ENCODE measurements around the gene AHDC1. TPM values are rescaled to one million over a fixed set of nuclear protein-coding genes. Genes with fewer than 3 reads are reported as not detected.
A peak's percentile ranks its signal among the peaks of the same experiment; 100 is the strongest.

The AHDC1 gene
- total RNA-seq, 1 donor from 2014 or later, result 7.0 TPM

DNA sequence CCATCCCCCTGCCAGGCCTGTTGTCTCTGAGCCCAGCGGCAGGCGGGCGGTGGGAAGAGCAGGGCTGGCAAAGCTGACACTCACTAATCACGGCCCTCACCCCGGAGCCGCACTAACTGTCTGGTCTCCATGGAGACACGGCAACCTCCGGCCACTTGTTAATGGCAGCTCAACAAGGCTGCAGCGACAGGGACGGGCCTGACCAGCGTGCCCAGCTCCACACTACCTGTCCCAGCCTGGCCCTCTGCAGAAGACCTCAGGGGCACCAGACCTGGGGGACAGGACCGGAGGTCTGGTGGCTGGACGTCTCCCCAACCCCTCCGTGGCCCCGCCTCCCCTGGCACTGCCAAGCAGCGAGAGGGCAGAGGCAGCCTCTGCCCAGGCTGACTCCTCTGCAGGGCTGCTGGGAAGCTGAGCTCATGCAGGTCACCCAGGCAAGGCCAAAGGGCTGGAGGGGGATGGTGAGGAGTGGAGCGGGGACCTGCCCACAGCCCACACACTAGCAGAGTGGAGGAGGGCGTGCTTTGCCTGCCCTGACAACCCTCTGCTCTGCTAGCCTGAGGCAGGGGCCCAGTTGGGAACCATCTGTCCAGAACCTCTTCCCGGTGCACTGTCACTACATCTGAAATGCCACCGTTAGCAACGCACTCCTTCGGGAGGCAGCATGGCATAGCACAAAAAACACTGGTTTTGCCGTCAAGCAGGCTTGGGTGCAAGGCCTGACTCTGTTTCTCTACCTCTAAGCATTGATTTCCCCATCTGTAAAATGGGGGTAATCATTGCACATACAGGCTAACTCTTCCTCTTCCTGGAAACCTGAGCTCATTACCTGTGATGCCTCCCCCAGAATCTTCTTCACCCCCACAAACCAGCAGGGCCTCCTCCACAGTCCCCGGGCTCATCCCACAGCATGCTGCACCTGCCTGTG is 84.3 kb downstream of the AHDC1 start:
- Histone ChIP-seq H4K20me1 (ENCODE audit: low read depth) (no peaks in the 10 kb centered on the region), H3K9me3 (ENCODE audit: low read depth) (no peaks in the 10 kb centered on the region), H3K4me3 (no peak overlapping the region), H2AFZ (replicated peaks) (peak overlapping the region; percentile 40), H3K79me2 (ENCODE audit: low read depth) (no peaks in the 10 kb centered on the region), H3K4me1 (peaks cover 53% of the 10 kb centered on the region), H3K36me3 (no peaks in the 10 kb centered on the region), H3F3A (ENCODE audit: low read depth) (peaks cover 24% of the 10 kb centered on the region), H3K9ac (no peak overlapping the region), H3K27ac (no peak overlapping the region), H3K27me3 (no peaks in the 10 kb centered on the region), H3K4me2 (peak overlapping the region; percentile 28)
- peaks cover 75% of the 10 kb centered on the region for H3K4me1 Mint-ChIP-seq
- peak; percentile 81 for DNase-seq (ENCODE audit: low spot score)
- H3K9me3 Mint-ChIP-seq, result no peaks in the 10 kb centered on the region
- H3K27ac Mint-ChIP-seq, result peak overlapping the region; percentile 47
- H3K27me3 Mint-ChIP-seq (ENCODE audit: insufficient read depth, low read depth), result peaks cover 11% of the 10 kb centered on the region
- H3K4me3 Mint-ChIP-seq, result peak overlapping the region; percentile 42
- TF ChIP-seq EZH2phosphoT487 (IDR thresholded peaks at IDR 0.05) (no peak), CTCF (IDR thresholded peaks at IDR 0.05) (no peak), EZH2 (IDR thresholded peaks at IDR 0.05) (no peak)
- no peaks in the 10 kb centered on the region for H3K36me3 Mint-ChIP-seq

GRCh38 chr1:27518808-27519207 is 85.1 kb downstream of the AHDC1 start:
- Mint-ChIP-seq H3K9me3 (no peaks in the 10 kb centered on the region), H3K27ac (peak overlapping the region; percentile 93), H3K4me3 (peak overlapping the region; percentile 62), H3K36me3 (no peaks in the 10 kb centered on the region), H3K27me3 (ENCODE audit: insufficient read depth, low read depth) (peaks cover 11% of the 10 kb centered on the region), H3K4me1 (peaks cover 68% of the 10 kb centered on the region)
- Histone ChIP-seq H3K27me3 (no peaks in the 10 kb centered on the region), H4K20me1 (ENCODE audit: low read depth) (no peaks in the 10 kb centered on the region), H3F3A (ENCODE audit: low read depth) (peaks cover 24% of the 10 kb centered on the region), H3K4me3 (no peak overlapping the region), H3K4me1 (peaks cover 51% of the 10 kb centered on the region), H3K9ac (no peak overlapping the region), H3K9me3 (ENCODE audit: low read depth) (no peaks in the 10 kb centered on the region), H3K79me2 (ENCODE audit: low read depth) (no peaks in the 10 kb centered on the region), H2AFZ (replicated peaks) (peak overlapping the region; percentile 40), H3K4me2 (peak overlapping the region; percentile 28), H3K27ac (no peak overlapping the region), H3K36me3 (no peaks in the 10 kb centered on the region)
- TF ChIP-seq EZH2phosphoT487 (IDR thresholded peaks at IDR 0.05), result no peak
- no peak for DNase-seq (ENCODE audit: low spot score)

DNA sequence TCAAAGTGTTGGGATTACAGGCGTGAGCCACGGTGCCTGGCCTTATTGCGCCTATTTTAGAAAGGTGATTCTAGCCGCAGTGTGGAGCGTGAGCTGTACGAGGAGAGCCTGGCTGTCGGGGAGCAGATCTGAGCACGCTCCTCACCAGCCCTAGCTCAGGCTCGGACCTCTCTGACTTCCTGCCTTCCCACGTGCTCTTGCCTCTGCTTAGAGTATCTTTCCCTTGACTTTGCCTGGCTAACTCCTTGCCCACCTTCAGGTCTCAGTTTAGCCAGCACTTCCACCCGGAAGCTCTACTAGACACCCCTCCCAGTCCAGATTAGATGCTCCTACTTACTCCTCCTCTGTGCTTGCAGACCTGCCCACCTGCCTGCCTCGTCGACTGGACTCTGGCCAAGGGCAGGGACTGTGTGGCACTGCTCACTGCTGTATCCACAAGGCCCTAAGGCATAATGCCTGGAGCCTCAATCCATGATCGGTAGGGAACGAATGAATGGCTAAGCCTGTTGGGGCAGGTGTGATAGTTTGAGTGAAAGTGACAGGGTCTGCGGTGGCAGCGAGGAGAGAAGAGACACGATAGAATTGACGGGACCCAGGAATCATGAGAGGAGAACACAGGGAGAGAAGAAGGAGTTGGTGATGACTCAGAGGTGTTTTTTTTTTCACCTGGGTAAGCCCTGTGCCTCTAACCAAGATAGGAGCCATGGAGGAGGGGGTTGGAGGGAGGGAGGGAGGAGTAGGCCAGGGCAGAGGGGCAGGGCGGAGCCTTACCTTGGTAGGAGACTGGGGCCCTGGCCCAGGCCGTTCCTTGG is 85.8 kb downstream of the AHDC1 start:
- no peak for DNase-seq (ENCODE audit: low spot score)
- Histone ChIP-seq H3K36me3 (no peaks in the 10 kb centered on the region), H3K4me2 (no peak overlapping the region), H3K79me2 (ENCODE audit: low read depth) (no peaks in the 10 kb centered on the region), H3K27ac (peak overlapping the region; percentile 23), H3K9me3 (ENCODE audit: low read depth) (no peaks in the 10 kb centered on the region), H4K20me1 (ENCODE audit: low read depth) (no peaks in the 10 kb centered on the region), H2AFZ (replicated peaks) (peak overlapping the region; percentile 6), H3K9ac (no peak overlapping the region), H3F3A (ENCODE audit: low read depth) (peaks cover 24% of the 10 kb centered on the region), H3K4me1 (peaks cover 48% of the 10 kb centered on the region), H3K27me3 (no peaks in the 10 kb centered on the region), H3K4me3 (no peak overlapping the region)
- no peak for TF ChIP-seq EZH2phosphoT487 (IDR thresholded peaks at IDR 0.05)
- no peak for TF ChIP-seq EZH2 (IDR thresholded peaks at IDR 0.05)
- no peak for TF ChIP-seq CTCF (IDR thresholded peaks at IDR 0.05)
- Mint-ChIP-seq H3K4me1 (peaks cover 65% of the 10 kb centered on the region), H3K27me3 (ENCODE audit: insufficient read depth, low read depth) (peaks cover 12% of the 10 kb centered on the region), H3K36me3 (no peaks in the 10 kb centered on the region), H3K9me3 (no peaks in the 10 kb centered on the region), H3K4me3 (peak overlapping the region; percentile 52), H3K27ac (peak overlapping the region; percentile 91)

Measured in neural progenitor cell (in vitro differentiated cells).